ENCODE measurements around the gene NFASC. TPM values are rescaled to one million over a fixed set of nuclear protein-coding genes. Genes with fewer than 3 reads are reported as not detected.

NFASC gene
- total RNA-seq, 1 donor from 2014 or later = 29.6 TPM

DNA sequence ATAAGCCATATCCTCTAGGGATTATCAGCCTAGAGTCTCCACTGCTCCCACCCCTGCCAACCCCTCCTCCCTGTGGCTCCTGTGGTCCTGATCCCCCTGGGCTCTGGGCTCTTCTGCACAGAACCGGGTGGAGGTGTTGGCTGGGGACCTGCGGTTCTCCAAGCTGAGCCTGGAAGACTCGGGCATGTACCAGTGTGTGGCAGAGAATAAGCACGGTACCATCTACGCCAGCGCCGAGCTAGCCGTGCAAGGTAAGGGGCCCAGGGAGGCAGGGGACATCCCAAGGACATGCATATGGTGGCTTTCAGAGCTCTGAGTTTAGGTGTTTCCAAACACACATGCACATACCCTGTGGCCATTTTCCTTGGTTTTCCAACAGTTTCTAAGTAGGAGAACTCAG, 191.7 kb downstream of the NFASC start:
- no peak for DNase-seq (ENCODE audit: low read depth)
- Mint-ChIP-seq H3K36me3 (ENCODE audit: low read depth, unreplicated experiment) (no peaks in the 10 kb centered on the region), H3K27me3 (ENCODE audit: low read depth, unreplicated experiment) (peaks cover 57% of the 10 kb centered on the region), H3K4me1 (ENCODE audit: low read depth, unreplicated experiment) (no peaks in the 10 kb centered on the region), H3K27ac (ENCODE audit: unreplicated experiment) (no peak overlapping the region), H3K9me3 (ENCODE audit: unreplicated experiment) (no peaks in the 10 kb centered on the region), H3K4me3 (ENCODE audit: unreplicated experiment) (no peak overlapping the region)
- no peak overlapping the region for H3K27ac ChIP-seq (ENCODE audit: low read depth, low read length)
- H3K27me3 ChIP-seq (ENCODE audit: insufficient read depth, low read length) = no peaks in the 10 kb centered on the region
- H3K79me2 ChIP-seq (ENCODE audit: insufficient read depth, low read length) = no peaks in the 10 kb centered on the region
- H3K4me3 ChIP-seq (ENCODE audit: insufficient read depth, low read depth, low read length) = no peak overlapping the region
- no peak for TF ChIP-seq EZH2 (IDR thresholded peaks at IDR 0.05; ENCODE audit: insufficient read depth, low read length)
- TF ChIP-seq CTCF (IDR thresholded peaks at IDR 0.05; ENCODE audit: insufficient read depth, low read depth, low read length) = no peak
- FAIRE-seq = no peak
- no peaks in the 10 kb centered on the region for H3K9me3 ChIP-seq (ENCODE audit: insufficient read depth, low read depth, low read length)
- H3K4me1 ChIP-seq (ENCODE audit: insufficient read depth, low read length) = no peaks in the 10 kb centered on the region
- H3K36me3 ChIP-seq (ENCODE audit: insufficient read depth, low read length) = no peaks in the 10 kb centered on the region
- no peak overlapping the region for H3K4me2 ChIP-seq (ENCODE audit: low read length)
- no peaks in the 10 kb centered on the region for H4K20me1 ChIP-seq (ENCODE audit: insufficient read depth, low read length)
- H3K9ac ChIP-seq (ENCODE audit: low read length) = no peak overlapping the region
- H2AFZ ChIP-seq (ENCODE audit: low read depth, low read length) = no peak overlapping the region

DNA sequence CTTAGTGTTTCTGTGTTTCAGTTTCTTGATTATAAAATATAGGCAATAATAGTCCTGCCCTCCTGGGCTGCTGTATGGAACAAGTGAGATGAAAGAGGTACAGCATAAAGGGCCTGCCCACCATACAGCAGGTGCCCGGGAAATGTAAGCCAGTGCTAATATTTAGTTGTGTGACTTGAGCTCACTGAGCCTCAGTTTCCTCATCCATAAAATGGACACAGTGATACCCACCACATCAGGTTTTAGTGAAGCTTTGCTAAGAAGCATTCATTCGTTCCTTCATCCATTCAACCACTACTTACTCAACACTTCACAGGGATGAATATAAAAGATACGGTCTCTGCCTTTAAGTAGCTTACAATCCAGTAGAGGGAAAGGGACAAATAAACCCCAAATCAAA, 192.2 kb downstream of the NFASC start:
- Histone ChIP-seq H4K20me1 (ENCODE audit: insufficient read depth, low read length) (no peaks in the 10 kb centered on the region), H3K27me3 (ENCODE audit: insufficient read depth, low read length) (no peaks in the 10 kb centered on the region), H3K27ac (ENCODE audit: low read depth, low read length) (no peak overlapping the region), H3K79me2 (ENCODE audit: insufficient read depth, low read length) (no peaks in the 10 kb centered on the region), H2AFZ (ENCODE audit: low read depth, low read length) (no peak overlapping the region), H3K36me3 (ENCODE audit: insufficient read depth, low read length) (no peaks in the 10 kb centered on the region), H3K9ac (ENCODE audit: low read length) (no peak overlapping the region), H3K4me2 (ENCODE audit: low read length) (no peak overlapping the region), H3K4me1 (ENCODE audit: insufficient read depth, low read length) (no peaks in the 10 kb centered on the region), H3K4me3 (ENCODE audit: insufficient read depth, low read depth, low read length) (no peak overlapping the region), H3K9me3 (ENCODE audit: insufficient read depth, low read depth, low read length) (no peaks in the 10 kb centered on the region)
- H3K9me3 Mint-ChIP-seq (ENCODE audit: unreplicated experiment) = no peaks in the 10 kb centered on the region
- H3K27me3 Mint-ChIP-seq (ENCODE audit: low read depth, unreplicated experiment) = peaks cover 56% of the 10 kb centered on the region
- DNase-seq (ENCODE audit: low read depth) (no peak), FAIRE-seq (no peak)
- TF ChIP-seq EZH2 (IDR thresholded peaks at IDR 0.05; ENCODE audit: insufficient read depth, low read length) (no peak), CTCF (IDR thresholded peaks at IDR 0.05; ENCODE audit: insufficient read depth, low read depth, low read length) (no peak)
- H3K27ac Mint-ChIP-seq (ENCODE audit: unreplicated experiment) = no peak overlapping the region
- no peak overlapping the region for H3K4me3 Mint-ChIP-seq (ENCODE audit: unreplicated experiment)
- H3K36me3 Mint-ChIP-seq (ENCODE audit: low read depth, unreplicated experiment) = no peaks in the 10 kb centered on the region
- no peaks in the 10 kb centered on the region for H3K4me1 Mint-ChIP-seq (ENCODE audit: low read depth, unreplicated experiment)

DNA sequence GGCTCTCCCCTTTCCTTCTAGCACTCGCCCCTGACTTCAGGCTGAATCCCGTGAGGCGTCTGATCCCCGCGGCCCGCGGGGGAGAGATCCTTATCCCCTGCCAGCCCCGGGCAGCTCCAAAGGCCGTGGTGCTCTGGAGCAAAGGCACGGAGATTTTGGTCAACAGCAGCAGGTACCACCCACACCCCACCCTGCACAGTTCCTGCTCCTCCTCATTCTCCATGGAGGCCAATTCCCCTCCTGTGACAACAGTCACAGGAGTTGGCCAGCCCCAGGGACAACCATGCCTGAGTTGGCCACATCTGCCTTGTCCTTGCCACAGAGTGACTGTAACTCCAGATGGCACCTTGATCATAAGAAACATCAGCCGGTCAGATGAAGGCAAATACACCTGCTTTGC, 193.6 kb downstream of the NFASC start:
- FAIRE-seq (no peak), DNase-seq (ENCODE audit: low read depth) (no peak)
- Histone ChIP-seq H3K79me2 (ENCODE audit: insufficient read depth, low read length) (no peaks in the 10 kb centered on the region), H2AFZ (ENCODE audit: low read depth, low read length) (no peak overlapping the region), H3K9me3 (ENCODE audit: insufficient read depth, low read depth, low read length) (no peaks in the 10 kb centered on the region), H3K27me3 (ENCODE audit: insufficient read depth, low read length) (no peaks in the 10 kb centered on the region), H3K4me2 (ENCODE audit: low read length) (no peak overlapping the region), H3K4me3 (ENCODE audit: insufficient read depth, low read depth, low read length) (no peak overlapping the region), H3K9ac (ENCODE audit: low read length) (no peak overlapping the region), H3K4me1 (ENCODE audit: insufficient read depth, low read length) (no peaks in the 10 kb centered on the region), H4K20me1 (ENCODE audit: insufficient read depth, low read length) (no peaks in the 10 kb centered on the region), H3K36me3 (ENCODE audit: insufficient read depth, low read length) (no peaks in the 10 kb centered on the region), H3K27ac (ENCODE audit: low read depth, low read length) (no peak overlapping the region)
- peaks cover 52% of the 10 kb centered on the region for H3K27me3 Mint-ChIP-seq (ENCODE audit: low read depth, unreplicated experiment)
- H3K9me3 Mint-ChIP-seq (ENCODE audit: unreplicated experiment) = no peaks in the 10 kb centered on the region
- H3K4me1 Mint-ChIP-seq (ENCODE audit: low read depth, unreplicated experiment) = no peaks in the 10 kb centered on the region
- H3K27ac Mint-ChIP-seq (ENCODE audit: unreplicated experiment) = no peak overlapping the region
- H3K4me3 Mint-ChIP-seq (ENCODE audit: unreplicated experiment) = no peak overlapping the region
- TF ChIP-seq EZH2 (IDR thresholded peaks at IDR 0.05; ENCODE audit: insufficient read depth, low read length) (no peak), CTCF (IDR thresholded peaks at IDR 0.05; ENCODE audit: insufficient read depth, low read depth, low read length) (no peak)
- no peaks in the 10 kb centered on the region for H3K36me3 Mint-ChIP-seq (ENCODE audit: low read depth, unreplicated experiment)

All from astrocyte (in vitro differentiated cells and primary cell).